Erythroblast (primary cell): Measurements from ENCODE around the gene AXIN1.

Source experiments
- GATA1 ChIP-seq: IDR thresholded peaks from 2 replicates; pipeline ENCODE4 v1.6.1; 2011; ENCODE audit warnings: low read depth, mild to moderate bottlenecking, control low read depth, low read length, moderate library complexity
- POLR2A ChIP-seq: IDR thresholded peaks from 2 replicates; pipeline ENCODE4 v1.6.1; 2011; ENCODE audit warnings: mild to moderate bottlenecking, low read length

- TF ChIP-seq POLR2A (no peak), GATA1 (no peak)
Measured at GRCh38 chr16:345772-346171, 6.8 kb downstream of the AXIN1 start.
